ENCODE data around the gene GPNMB. TPM values are rescaled to one million over a fixed set of nuclear protein-coding genes. Genes with fewer than 3 reads are reported as not detected.

Gene GPNMB
- total RNA-seq, 1 experiment from 2014 or later, result 1.2 TPM

DNA sequence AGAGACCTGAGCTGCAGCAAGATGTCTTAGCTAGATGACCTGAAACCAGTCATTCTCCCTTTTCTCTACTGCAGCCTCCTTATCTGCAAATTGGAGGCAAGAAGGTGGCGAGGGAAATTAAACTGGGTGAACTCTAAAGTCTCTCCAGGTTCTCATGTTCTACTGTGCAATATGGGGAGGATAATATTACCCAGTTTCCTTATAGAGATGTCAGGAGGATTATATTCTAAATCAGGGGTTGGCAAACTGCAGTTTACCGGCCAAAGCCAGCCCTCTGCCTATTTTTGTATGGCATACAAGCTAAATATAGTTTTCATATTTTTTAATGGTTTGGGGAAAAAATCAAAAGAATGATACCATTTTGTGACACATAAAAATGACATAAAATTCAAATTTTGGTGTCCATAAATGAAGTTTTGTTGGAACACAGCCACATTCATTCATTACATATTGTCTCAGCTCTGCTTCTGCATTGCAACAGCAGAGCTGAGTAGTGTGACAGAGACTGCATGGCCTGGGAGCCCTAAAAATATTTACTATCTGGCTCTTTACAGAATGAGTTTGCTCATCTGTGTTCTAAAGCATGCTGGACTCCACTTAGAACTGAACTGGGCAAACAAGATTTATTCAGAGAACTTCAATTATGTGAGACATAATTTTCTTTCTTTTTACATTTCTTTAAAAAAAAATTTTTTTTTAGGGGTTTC is 33.4 kb downstream of the GPNMB start:
- Mint-ChIP-seq H3K27me3 (ENCODE audit: low read depth) (no peaks in the 10 kb centered on the region), H3K4me1 (peaks cover 0 to 4% of the 10 kb centered on the region in 2 experiments; a peak in 2 of 4 replicates), H3K27ac (0 out of 7 replicates have a peak overlapping the region, but pooled peaks of 1 of the 3 experiments have one; percentile 11), H3K36me3 (ENCODE audit: insufficient read depth in 1 of 3, low read depth in 3 of 3) (no peaks in the 10 kb centered on the region), H3K9me3 (no peaks in the 10 kb centered on the region), H3K4me3 (no peak overlapping the region)
- Histone ChIP-seq H3K14ac (ENCODE audit: insufficient read depth, low read length) (no peak overlapping the region), H3K79me2 (ENCODE audit: insufficient read depth, low read length) (no peaks in the 10 kb centered on the region), H4K5ac (ENCODE audit: insufficient read length, low read depth, low read length) (no peak overlapping the region), H4K91ac (ENCODE audit: insufficient read length, low read depth, low read length) (no peak overlapping the region), H3K9ac (ENCODE audit: extremely low read depth, insufficient read length, low read length) (no peak overlapping the region), H3K4me2 (ENCODE audit: insufficient read depth, insufficient read length, low read length) (no peak overlapping the region), H2BK5ac (ENCODE audit: insufficient read length, low read length) (no peak overlapping the region), H4K20me1 (ENCODE audit: control insufficient read depth, insufficient read depth, insufficient read length) (no peaks in the 10 kb centered on the region), H3K9me3 (ENCODE audit: control insufficient read depth, low read depth, low read length) (no peaks in the 10 kb centered on the region), H2BK20ac (ENCODE audit: low read depth, low read length, poor library complexity, severe bottlenecking) (no peak overlapping the region), H2AK5ac (ENCODE audit: insufficient read length, low read length) (no peak overlapping the region), H2BK12ac (ENCODE audit: insufficient read length, low read depth, low read length) (no peak overlapping the region), H3K79me1 (ENCODE audit: insufficient read depth, low read depth, low read length, poor library complexity, severe bottlenecking) (no peaks in the 10 kb centered on the region), H3K27me3 (ENCODE audit: insufficient read depth, low read length) (no peaks in the 10 kb centered on the region), H3K4me1 (ENCODE audit: insufficient read depth, low read length) (no peaks in the 10 kb centered on the region), H2BK15ac (ENCODE audit: low read depth, low read length) (no peak overlapping the region), H3K23ac (ENCODE audit: insufficient read length, low read depth, low read length) (no peak overlapping the region), H3K23me2 (ENCODE audit: insufficient read length, low read depth, low read length, poor library complexity, severe bottlenecking) (no peaks in the 10 kb centered on the region), H3K27ac (ENCODE audit: insufficient read length, low read depth, low read length) (no peak overlapping the region), H3K56ac (ENCODE audit: insufficient read length, low read depth, low read length) (no peak overlapping the region), H3K18ac (ENCODE audit: insufficient read length, low read depth, low read length) (no peak overlapping the region), H3T11ph (ENCODE audit: low read length) (no peak overlapping the region), H2AFZ (ENCODE audit: low read length) (no peak overlapping the region), H3K4ac (ENCODE audit: low read depth, low read length) (no peak overlapping the region), H4K8ac (replicated peaks; ENCODE audit: insufficient read length, low read depth, low read length) (no peak overlapping the region), H2BK120ac (ENCODE audit: low read depth, low read length, poor library complexity, severe bottlenecking) (no peak overlapping the region)
- TF ChIP-seq, protein P1, sequence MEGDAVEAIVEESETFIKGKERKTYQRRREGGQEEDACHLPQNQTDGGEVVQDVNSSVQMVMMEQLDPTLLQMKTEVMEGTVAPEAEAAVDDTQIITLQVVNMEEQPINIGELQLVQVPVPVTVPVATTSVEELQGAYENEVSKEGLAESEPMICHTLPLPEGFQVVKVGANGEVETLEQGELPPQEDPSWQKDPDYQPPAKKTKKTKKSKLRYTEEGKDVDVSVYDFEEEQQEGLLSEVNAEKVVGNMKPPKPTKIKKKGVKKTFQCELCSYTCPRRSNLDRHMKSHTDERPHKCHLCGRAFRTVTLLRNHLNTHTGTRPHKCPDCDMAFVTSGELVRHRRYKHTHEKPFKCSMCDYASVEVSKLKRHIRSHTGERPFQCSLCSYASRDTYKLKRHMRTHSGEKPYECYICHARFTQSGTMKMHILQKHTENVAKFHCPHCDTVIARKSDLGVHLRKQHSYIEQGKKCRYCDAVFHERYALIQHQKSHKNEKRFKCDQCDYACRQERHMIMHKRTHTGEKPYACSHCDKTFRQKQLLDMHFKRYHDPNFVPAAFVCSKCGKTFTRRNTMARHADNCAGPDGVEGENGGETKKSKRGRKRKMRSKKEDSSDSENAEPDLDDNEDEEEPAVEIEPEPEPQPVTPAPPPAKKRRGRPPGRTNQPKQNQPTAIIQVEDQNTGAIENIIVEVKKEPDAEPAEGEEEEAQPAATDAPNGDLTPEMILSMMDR (conservative IDR thresholded peaks at IDR 0.05), result no peak
- no CpG with 5 or more reads among the region's 2 CpGs for WGBS (ENCODE audit: extremely low coverage, insufficient read length, low lambda C conversion rate)
- no peak for DNase-seq
